Nephron (organoid): ENCODE data around the gene ZNF365.

Experiments used
- H3K27ac Mint-ChIP-seq, 3 experiments: 2 replicates each; pipeline ENCODE4 v1.8.0; 2020; ENCODE audit warnings: mixed read lengths in 3 of 3, mild to moderate bottlenecking in 2 of 3, moderate library complexity in 1 of 3
- H3K27me3 Mint-ChIP-seq: 2 replicates; pipeline ENCODE4 v1.8.0; 2021; ENCODE audit warnings: low read depth, mild to moderate bottlenecking, moderate library complexity, mixed read lengths
- H3K36me3 Mint-ChIP-seq: 2 replicates; pipeline ENCODE4 v1.8.0; 2020; ENCODE audit warnings: low read depth, mixed read lengths
- H3K4me1 Mint-ChIP-seq: 2 replicates; pipeline ENCODE4 v1.8.0; 2020; ENCODE audit warnings: mixed read lengths
- H3K4me3 Mint-ChIP-seq, 3 experiments: 2 replicates each; pipeline ENCODE4 v1.8.0; 2020; ENCODE audit warnings: mild to moderate bottlenecking in 3 of 3, mixed read lengths in 3 of 3, moderate library complexity in 2 of 3
- H3K9me3 Mint-ChIP-seq: 2 replicates; pipeline ENCODE4 v1.8.0; 2020; ENCODE audit warnings: mixed read lengths
- TF ChIP-seq, protein P1 (sequence below), 3 experiments: fragments of 200-600 bp; sonication (generic); IDR thresholded peaks; one replicate each; pipeline ENCODE4 v1.5.0; 2021; ENCODE audit warnings: antibody characterized with exemption in 3 of 3; ENCODE audit not compliant: unreplicated experiment in 3 of 3

ZNF365 gene

DNA sequence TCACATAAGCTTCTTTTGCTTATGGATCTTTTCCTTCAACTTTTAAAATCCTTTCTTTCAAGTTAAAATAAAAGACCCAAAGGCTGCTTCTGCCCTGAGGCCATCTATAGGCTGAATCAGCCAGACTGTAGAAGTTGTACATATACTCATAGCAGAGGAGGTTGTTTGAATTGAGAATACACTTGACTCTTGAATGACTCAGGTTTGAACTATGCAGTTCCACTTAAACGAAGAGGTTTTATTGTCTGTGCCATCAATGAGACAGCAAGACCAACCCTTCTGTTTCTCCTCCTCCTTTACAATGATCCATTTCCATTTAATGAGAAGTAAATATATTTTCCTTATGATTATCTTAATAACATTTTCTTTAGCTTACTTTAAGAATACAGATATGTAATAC, 5.8 kb downstream of the ZNF365 start:
- no peak overlapping the region for H3K27ac Mint-ChIP-seq
- no peak overlapping the region for H3K4me3 Mint-ChIP-seq
- peaks cover 25% of the 10 kb centered on the region for H3K27me3 Mint-ChIP-seq
- H3K36me3 Mint-ChIP-seq: no peaks in the 10 kb centered on the region
- H3K9me3 Mint-ChIP-seq: no peaks in the 10 kb centered on the region
- H3K4me1 Mint-ChIP-seq: peaks cover 5% of the 10 kb centered on the region
- TF ChIP-seq, protein P1, sequence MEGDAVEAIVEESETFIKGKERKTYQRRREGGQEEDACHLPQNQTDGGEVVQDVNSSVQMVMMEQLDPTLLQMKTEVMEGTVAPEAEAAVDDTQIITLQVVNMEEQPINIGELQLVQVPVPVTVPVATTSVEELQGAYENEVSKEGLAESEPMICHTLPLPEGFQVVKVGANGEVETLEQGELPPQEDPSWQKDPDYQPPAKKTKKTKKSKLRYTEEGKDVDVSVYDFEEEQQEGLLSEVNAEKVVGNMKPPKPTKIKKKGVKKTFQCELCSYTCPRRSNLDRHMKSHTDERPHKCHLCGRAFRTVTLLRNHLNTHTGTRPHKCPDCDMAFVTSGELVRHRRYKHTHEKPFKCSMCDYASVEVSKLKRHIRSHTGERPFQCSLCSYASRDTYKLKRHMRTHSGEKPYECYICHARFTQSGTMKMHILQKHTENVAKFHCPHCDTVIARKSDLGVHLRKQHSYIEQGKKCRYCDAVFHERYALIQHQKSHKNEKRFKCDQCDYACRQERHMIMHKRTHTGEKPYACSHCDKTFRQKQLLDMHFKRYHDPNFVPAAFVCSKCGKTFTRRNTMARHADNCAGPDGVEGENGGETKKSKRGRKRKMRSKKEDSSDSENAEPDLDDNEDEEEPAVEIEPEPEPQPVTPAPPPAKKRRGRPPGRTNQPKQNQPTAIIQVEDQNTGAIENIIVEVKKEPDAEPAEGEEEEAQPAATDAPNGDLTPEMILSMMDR (IDR thresholded peaks at IDR 0.05; ENCODE audit: unreplicated experiment in 3 of 3): no peak

DNA sequence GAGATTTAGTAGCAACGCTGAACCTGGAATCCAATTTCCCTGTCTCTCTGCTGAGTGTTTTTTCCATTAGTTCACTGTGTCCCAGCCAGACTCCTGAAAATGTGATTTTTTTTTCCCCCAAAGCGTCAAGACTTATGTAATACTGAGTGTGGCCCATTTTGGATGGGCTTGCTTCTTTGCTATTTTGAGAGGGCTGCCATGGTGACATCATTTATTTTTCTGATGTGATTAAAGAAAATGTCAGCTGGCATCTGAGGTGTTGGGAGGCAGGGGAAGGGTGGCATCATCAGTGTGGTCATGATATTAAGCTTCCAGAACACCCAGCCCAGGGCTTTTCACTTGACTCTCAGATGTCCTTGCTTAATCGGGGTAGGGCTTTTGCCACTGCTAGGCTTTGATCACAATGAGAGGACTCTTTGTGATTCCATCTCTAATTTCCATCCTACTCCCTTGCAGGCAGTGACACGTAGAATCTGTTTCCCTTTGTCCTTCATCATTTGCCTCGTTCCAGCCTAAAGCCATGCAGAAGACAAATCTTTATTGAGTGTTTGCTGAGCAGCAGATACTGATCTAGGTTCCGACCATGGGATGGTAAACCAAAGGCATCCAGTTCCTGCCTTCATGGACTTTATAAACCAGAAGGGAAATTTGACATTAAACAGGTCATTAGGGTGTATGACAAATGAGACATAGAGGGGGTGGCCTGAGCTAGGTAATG, 7.4 kb downstream of the ZNF365 start:
- Mint-ChIP-seq H3K27me3 (peaks cover 10% of the 10 kb centered on the region), H3K36me3 (no peaks in the 10 kb centered on the region), H3K4me3 (no peak overlapping the region), H3K4me1 (peaks cover 5% of the 10 kb centered on the region), H3K9me3 (no peaks in the 10 kb centered on the region), H3K27ac (no peak overlapping the region)
- TF ChIP-seq, protein P1 (IDR thresholded peaks at IDR 0.05; ENCODE audit: unreplicated experiment in 3 of 3): no peak

DNA sequence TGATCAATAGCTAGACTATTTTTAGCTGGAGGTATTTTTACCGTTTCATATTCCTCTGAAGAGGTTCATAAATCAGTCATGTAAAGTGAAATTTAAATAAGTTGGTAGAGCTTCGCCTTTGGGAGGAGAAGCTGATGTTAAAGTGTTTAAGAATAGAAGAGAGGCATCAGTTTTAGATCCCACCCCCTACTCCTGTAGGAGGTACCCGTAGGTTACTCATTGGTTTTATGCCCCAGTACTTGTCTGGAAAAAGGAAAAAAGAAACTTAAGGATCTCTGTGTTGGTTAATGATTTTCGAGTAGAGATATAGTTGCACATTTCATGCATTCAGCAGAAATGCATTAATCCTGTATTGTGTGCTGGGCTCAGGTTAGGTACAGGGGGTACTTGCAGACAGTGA, 8.7 kb downstream of the ZNF365 start:
- Mint-ChIP-seq H3K27me3 (peaks cover 8% of the 10 kb centered on the region), H3K9me3 (no peaks in the 10 kb centered on the region), H3K36me3 (no peaks in the 10 kb centered on the region), H3K4me3 (no peak overlapping the region), H3K4me1 (peaks cover 5% of the 10 kb centered on the region), H3K27ac (no peak overlapping the region)
- TF ChIP-seq, protein P1 (IDR thresholded peaks at IDR 0.05; ENCODE audit: unreplicated experiment in 3 of 3): no peak

DNA sequence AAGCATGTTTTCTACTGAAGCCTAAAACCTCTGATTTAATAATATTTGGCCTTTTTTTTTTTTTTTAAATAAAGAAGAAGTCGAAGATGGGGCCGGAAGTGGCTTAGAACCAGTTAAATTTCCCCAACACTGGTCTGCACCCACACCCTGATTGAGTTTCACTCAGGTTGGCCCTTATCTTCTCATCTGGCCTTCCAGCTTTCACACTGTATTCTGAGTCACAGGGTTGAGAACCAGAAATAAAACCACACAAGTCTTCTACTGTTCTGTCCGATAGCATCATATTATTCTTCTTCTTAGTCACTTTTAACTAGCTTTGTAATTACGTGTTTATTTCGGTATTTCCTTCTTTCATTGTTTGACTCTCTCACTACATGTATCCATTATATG, 9.9 kb downstream of the ZNF365 start:
- Mint-ChIP-seq H3K4me3 (no peak overlapping the region), H3K36me3 (no peaks in the 10 kb centered on the region), H3K27ac (no peak overlapping the region), H3K4me1 (peaks cover 5% of the 10 kb centered on the region), H3K9me3 (no peaks in the 10 kb centered on the region), H3K27me3 (peaks cover 3% of the 10 kb centered on the region)
- TF ChIP-seq, protein P1 (IDR thresholded peaks at IDR 0.05; ENCODE audit: unreplicated experiment in 3 of 3): no peak

DNA sequence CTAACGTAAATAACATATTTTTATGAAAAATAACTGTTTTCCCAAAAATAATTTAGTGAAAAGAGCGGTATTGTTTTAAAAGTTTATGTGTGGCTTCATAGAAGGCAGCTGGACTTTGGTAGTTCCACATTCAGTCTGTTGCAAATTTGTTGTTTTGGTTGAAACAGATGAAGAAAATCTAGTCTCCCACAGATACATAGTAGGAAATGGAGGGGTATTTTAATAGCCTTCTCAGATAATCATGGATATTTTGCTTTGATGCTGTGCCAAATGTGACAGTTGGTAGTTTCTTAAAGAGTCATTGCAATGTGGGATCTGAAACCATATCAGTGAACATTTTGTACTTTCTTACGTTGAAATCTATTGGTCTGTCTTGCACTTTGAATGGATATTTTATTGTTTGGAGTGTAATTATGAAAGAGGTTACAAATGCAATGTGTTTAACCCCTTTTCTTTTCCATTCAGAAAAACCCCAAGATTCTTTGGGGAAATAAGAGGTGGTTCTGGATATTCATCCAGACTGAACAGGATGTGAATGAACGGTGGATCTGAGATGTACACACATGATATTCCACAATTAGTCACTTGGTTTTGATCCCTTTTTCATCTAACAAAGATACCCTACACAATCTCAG, 10.4 kb downstream of the ZNF365 start:
- H3K27ac Mint-ChIP-seq: no peak overlapping the region
- no peaks in the 10 kb centered on the region for H3K36me3 Mint-ChIP-seq
- H3K4me1 Mint-ChIP-seq: peaks cover 5% of the 10 kb centered on the region
- H3K27me3 Mint-ChIP-seq: peaks cover 3% of the 10 kb centered on the region
- TF ChIP-seq, protein P1 (IDR thresholded peaks at IDR 0.05; ENCODE audit: unreplicated experiment in 3 of 3): no peak
- no peaks in the 10 kb centered on the region for H3K9me3 Mint-ChIP-seq
- no peak overlapping the region for H3K4me3 Mint-ChIP-seq
